Activated CD4-positive, alpha-beta T cell treated with anti-CD3 and anti-CD28 coated beads for 48 hours (primary cell): ENCODE data around the gene GRK5.

Experiments used
- DNase-seq: peaks from one replicate; pipeline ENCODE4 v3.0.0-alpha.2; 2020

GRK5 gene

GRCh38 chr10:119367841-119368549 is 160.6 kb downstream of the GRK5 start:
- no peak for DNase-seq

DNA sequence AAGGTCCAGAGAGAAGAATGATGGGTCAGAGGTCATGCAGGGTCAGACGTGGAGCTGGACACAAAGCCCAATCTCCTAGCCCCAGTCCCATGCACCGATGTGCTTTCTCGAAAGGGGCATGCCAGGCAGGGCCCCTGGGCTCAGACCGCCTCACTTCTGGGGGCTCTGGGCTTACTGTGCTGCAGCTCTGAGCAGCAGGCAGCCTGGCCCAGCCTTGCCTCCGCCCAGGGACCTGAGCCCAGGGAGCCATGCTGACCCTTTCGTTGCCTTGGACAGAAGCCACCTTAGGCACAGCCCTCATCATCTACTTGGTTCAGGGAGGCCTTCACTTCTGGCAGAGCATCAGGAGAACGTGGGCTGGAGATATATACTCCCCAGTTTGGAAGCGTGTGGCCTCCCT is 161.2 kb downstream of the GRK5 start:
- no peak for DNase-seq

DNA sequence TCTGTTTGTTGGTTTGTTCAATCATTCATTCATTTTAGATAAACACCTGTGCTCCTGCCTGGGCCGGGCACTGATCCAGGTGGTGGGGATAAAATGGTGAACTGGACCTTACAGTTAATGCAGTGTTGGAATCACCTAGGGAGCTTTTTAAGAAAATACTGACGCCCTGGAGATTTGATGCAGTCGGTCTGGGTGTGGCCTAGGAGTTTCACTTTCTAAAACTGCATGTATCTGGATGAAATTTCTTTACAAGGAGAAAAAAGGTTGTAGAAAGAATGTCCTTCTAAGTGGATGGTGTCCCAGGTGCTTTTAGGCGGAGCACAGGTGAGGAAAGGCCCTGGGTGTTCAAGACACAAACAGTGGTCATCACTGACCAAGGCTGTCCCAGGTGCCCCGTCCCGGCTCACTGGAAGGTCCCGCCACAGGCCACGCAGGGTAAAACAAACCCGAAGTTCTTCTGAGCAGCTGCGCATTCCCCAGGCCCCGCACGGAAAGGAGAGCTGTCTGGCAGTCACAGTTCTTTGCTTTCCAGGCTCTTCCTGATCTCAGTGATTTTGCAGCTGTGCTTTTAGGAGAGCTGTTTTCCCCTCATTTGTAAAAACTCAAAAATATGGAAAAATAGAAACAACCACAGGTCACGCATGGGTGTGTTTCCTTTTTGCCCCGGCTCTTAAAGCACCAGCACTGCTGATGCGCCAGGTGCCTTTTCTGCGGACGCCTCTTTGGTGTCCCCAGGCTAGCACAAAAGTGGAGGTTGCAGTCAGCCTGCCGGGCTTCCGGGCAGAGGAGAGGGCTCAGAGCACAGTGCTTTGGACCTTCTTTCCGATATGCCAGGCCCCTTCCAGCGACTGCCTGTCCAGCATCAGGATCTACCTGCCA is 161.9 kb downstream of the GRK5 start:
- DNase-seq = no peak

GRCh38 chr10:119370111-119370741 is 162.9 kb downstream of the GRK5 start:
- no peak for DNase-seq

- DNase-seq = no peak
These were observed 163.8 kb downstream of the GRK5 start for GRCh38 chr10:119370972-119371703.

GRCh38 chr10:119371704-119372663 is 164.6 kb downstream of the GRK5 start:
- DNase-seq = no peak

GRCh38 chr10:119373294-119374102 is 166.1 kb downstream of the GRK5 start:
- DNase-seq = no peak

GRCh38 chr10:119374236-119374635 is 166.9 kb downstream of the GRK5 start:
- no peak for DNase-seq

- DNase-seq = no peak
These were observed 168.4 kb downstream of the GRK5 start for GRCh38 chr10:119375574-119376272.

- no peak for DNase-seq
These were observed 170.1 kb downstream of the GRK5 start for GRCh38 chr10:119377451-119377957.

DNA sequence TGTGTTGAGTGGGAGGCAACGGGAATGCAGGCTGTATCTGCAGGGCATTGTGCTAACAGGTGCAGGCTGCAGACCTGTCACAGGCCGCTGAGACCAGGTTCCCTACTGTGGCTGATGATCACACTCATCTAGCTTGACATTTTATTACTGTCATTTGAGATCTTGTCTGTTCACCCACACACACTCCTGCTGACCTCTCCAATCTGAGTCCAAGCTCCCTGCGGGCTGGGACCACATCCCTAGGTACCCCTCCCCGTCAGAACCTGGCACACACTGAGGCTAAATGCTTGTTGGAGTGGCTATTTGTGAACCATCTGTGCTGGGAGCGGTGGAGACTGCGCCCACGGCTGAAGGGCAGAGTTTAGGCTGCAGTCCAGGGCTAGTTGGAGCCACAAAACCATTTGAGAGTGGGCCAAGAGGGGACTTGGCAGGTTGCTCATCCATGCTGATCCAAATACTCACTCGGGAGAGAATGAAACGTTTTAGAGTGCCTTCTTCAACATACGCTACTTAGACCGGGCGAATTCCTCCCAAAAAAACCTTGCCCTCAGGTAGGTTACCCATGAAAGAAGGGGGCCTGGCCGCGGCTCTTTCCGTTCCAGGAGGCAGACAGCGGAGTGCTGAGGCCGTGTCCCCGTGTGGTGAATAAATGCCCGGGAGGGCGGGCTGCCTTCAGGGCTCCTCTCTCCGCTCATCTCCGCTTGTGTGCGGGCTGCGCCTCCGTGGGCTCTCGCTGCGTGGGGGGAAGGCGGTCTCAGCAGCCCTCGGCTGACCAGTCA is 170.8 kb downstream of the GRK5 start:
- no peak for DNase-seq

DNA sequence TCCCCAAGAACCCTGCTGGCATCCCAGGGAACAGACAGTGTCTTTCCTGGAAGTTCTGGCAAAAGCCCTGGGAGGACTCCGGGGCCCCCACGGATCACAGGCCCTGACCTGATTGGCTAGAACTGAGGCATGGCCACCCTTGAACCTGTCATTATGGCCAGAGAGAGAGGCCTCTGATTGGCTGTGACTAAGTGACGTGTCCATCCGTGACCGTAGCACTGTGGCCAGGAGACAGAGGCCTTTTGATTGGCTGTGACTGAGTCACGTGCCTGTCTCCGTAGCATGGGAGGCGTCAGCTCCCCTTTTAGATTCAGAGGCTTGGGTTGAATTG is 171.3 kb downstream of the GRK5 start:
- no peak for DNase-seq

- no peak for DNase-seq
These were observed 172.2 kb downstream of the GRK5 start for GRCh38 chr10:119379466-119380071.

DNA sequence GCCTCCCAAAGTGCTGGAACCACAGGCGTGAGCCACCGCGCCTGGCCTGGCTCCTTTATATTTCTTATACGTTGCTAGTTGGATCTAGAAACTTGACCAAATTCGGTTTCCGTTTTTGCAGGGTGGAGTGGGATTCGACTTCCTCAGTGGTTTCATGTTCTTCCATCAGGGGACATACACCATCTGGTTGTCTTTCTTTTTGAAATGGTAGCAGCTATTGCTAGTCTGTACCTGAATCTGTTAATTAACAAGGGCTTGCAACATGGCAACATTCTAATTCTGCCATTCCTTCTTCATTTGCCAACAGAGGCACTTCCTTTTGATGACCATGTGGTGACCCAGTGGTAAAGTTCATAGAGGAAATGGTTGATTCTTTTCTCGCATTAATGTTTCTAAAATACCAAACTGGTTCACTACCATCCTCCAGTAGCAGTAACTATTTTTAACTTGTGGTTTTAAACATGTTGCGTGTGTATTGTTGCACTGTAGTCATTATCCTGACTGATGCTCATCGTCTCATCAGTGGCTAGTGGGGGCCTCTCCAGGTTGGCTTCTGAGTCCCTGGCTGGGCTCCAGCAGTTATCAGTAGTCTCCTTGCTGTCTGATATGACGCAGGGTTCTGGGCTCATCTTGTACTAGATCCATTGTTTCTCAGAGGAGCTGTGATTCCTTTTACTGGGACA is 175.9 kb downstream of the GRK5 start:
- no peak for DNase-seq

GRCh38 chr10:119384127-119384526 is 176.8 kb downstream of the GRK5 start:
- no peak for DNase-seq

DNA sequence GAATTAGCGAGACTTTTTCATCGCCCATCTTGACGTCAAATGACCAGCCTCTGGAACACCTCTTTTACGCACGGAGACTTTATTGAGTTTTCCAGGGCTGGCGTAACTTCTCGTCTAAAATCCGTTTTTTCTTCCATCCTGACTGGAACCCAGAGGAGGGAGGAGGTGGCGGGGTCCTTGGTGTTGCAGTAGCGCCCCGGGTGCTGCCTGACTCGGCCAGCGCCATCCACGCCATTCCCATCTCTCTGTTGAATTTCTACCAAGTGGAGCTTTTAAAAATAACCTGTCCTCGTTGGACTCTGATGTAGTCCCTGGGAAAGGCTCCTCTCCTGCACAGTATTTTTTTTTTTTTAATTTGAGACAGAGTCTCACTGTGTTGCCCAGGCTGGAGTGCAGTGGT is 179.3 kb downstream of the GRK5 start:
- no peak for DNase-seq

- DNase-seq = no peak
These were observed 181.5 kb downstream of the GRK5 start for GRCh38 chr10:119388849-119389345.
